H1 (cell line): Measurements from ENCODE around the gene COX7C. TPM values are rescaled to one million over a fixed set of nuclear protein-coding genes. Genes with fewer than 3 reads are reported as not detected.

ENCODE experiments used
- BACH1 ChIP-seq: IDR thresholded peaks from 2 replicates; pipeline ENCODE4 v1.6.1; 2012; ENCODE audit warnings: low read length, improper control_type of control experiment
- CREB1 ChIP-seq: IDR thresholded peaks from 2 replicates; pipeline ENCODE4 v1.6.1; 2012; ENCODE audit warnings: inconsistent platforms
- HDAC2 ChIP-seq, 2 experiments: fragments of 300-600 bp in 1 of 2; sonication (generic) in 1 of 2; IDR thresholded peaks; 2 replicates each; pipeline ENCODE4 v1.6.1; 2011 to 2012; ENCODE audit warnings: low read depth in 2 of 2, low read length in 2 of 2, mild to moderate bottlenecking in 2 of 2, moderate library complexity in 2 of 2, borderline replicate concordance in 1 of 2, inconsistent platforms in 1 of 2
- KDM4A ChIP-seq: IDR thresholded peaks from one replicate; pipeline ENCODE4 v1.7.1; 2012; ENCODE audit warnings: low read depth, mild to moderate bottlenecking, moderate library complexity, low read length, inconsistent platforms; ENCODE audit not compliant: severe bottlenecking
- PHF8 ChIP-seq: fragments of 200-600 bp; sonication (generic); conservative IDR thresholded peaks from 2 replicates; pipeline ENCODE4 v1.7.1; 2012; ENCODE audit warnings: low read depth, mild to moderate bottlenecking, inconsistent platforms, low read length, moderate library complexity
- TCF12 ChIP-seq: IDR thresholded peaks from 2 replicates; pipeline ENCODE4 v1.6.1; 2011; ENCODE audit warnings: low read depth, mild to moderate bottlenecking, low read length
- ZNF274 ChIP-seq: IDR thresholded peaks from 2 replicates; pipeline ENCODE4 v1.7.0; 2012; ENCODE audit warnings: low read length, borderline replicate concordance; ENCODE audit errors: extremely low read depth
- polyA plus RNA-seq, 7 experiments: library from polyadenylated mRNA; depleted of rRNA in 3 of 7; stranded (reverse) in 5 of 7; unstranded in 2 of 7; fragments of >200 nt in 5 of 7; fragments of 200-250 nt in 2 of 7; gene quantifications; 1 replicate in 5 of 7; 2 replicates in 1 of 7; 4 replicates in 1 of 7; pipeline versions ENCODE4 v1.2.1 to v1.2.3, GENCODE V29; 2011 to 2013; ENCODE audit warnings: missing spikeins in 2 of 7, mixed read lengths in 2 of 7
- total RNA-seq: library from RNA; stranded (reverse); fragmentation: NEBNext Ultra II Directional; extraction: Animal tissue kit (Norgen Biotek cat#: 25700); gene quantifications from 2 replicates; pipeline ENCODE4 v1.2.1, GENCODE V29; 2021
- TF ChIP-seq, protein P1 (sequence below): fragments of 300-600 bp; sonication (generic); IDR thresholded peaks from 2 replicates; pipeline ENCODE4 v1.7.1; 2012; ENCODE audit warnings: low read length, moderate library complexity, mild to moderate bottlenecking, inconsistent platforms; ENCODE audit not compliant: insufficient replicate concordance
- TF ChIP-seq, protein P2 (sequence below): IDR thresholded peaks from 2 replicates; pipeline ENCODE4 v1.6.1; 2012; ENCODE audit warnings: inconsistent platforms

COX7C gene
- total and polyA plus RNA-seq, 2 of the 8 experiments (the other 6 are each of a cell fraction or from before 2014, with no cell fraction given): 1,059 to 1,207 TPM

DNA sequence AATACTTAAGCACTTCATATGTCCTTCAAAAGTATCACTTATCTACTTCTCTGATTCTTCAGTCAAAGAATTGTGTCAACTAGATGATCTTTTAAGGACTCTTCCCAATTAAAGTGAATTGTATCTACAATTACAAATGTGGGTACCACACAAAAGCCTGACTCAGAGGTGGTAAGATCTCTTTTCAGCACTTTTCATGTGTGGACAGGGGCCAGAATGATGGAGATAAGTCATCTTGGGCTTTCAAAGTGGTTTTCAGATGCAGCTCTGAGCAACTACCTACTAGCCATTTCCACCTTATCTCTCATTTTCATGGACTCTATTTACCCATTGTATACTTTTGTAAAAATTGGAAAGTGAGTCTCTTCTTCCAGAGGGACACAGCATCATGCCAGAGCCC lies 8.4 kb downstream of the COX7C start (continued):
- TF ChIP-seq, protein P1, sequence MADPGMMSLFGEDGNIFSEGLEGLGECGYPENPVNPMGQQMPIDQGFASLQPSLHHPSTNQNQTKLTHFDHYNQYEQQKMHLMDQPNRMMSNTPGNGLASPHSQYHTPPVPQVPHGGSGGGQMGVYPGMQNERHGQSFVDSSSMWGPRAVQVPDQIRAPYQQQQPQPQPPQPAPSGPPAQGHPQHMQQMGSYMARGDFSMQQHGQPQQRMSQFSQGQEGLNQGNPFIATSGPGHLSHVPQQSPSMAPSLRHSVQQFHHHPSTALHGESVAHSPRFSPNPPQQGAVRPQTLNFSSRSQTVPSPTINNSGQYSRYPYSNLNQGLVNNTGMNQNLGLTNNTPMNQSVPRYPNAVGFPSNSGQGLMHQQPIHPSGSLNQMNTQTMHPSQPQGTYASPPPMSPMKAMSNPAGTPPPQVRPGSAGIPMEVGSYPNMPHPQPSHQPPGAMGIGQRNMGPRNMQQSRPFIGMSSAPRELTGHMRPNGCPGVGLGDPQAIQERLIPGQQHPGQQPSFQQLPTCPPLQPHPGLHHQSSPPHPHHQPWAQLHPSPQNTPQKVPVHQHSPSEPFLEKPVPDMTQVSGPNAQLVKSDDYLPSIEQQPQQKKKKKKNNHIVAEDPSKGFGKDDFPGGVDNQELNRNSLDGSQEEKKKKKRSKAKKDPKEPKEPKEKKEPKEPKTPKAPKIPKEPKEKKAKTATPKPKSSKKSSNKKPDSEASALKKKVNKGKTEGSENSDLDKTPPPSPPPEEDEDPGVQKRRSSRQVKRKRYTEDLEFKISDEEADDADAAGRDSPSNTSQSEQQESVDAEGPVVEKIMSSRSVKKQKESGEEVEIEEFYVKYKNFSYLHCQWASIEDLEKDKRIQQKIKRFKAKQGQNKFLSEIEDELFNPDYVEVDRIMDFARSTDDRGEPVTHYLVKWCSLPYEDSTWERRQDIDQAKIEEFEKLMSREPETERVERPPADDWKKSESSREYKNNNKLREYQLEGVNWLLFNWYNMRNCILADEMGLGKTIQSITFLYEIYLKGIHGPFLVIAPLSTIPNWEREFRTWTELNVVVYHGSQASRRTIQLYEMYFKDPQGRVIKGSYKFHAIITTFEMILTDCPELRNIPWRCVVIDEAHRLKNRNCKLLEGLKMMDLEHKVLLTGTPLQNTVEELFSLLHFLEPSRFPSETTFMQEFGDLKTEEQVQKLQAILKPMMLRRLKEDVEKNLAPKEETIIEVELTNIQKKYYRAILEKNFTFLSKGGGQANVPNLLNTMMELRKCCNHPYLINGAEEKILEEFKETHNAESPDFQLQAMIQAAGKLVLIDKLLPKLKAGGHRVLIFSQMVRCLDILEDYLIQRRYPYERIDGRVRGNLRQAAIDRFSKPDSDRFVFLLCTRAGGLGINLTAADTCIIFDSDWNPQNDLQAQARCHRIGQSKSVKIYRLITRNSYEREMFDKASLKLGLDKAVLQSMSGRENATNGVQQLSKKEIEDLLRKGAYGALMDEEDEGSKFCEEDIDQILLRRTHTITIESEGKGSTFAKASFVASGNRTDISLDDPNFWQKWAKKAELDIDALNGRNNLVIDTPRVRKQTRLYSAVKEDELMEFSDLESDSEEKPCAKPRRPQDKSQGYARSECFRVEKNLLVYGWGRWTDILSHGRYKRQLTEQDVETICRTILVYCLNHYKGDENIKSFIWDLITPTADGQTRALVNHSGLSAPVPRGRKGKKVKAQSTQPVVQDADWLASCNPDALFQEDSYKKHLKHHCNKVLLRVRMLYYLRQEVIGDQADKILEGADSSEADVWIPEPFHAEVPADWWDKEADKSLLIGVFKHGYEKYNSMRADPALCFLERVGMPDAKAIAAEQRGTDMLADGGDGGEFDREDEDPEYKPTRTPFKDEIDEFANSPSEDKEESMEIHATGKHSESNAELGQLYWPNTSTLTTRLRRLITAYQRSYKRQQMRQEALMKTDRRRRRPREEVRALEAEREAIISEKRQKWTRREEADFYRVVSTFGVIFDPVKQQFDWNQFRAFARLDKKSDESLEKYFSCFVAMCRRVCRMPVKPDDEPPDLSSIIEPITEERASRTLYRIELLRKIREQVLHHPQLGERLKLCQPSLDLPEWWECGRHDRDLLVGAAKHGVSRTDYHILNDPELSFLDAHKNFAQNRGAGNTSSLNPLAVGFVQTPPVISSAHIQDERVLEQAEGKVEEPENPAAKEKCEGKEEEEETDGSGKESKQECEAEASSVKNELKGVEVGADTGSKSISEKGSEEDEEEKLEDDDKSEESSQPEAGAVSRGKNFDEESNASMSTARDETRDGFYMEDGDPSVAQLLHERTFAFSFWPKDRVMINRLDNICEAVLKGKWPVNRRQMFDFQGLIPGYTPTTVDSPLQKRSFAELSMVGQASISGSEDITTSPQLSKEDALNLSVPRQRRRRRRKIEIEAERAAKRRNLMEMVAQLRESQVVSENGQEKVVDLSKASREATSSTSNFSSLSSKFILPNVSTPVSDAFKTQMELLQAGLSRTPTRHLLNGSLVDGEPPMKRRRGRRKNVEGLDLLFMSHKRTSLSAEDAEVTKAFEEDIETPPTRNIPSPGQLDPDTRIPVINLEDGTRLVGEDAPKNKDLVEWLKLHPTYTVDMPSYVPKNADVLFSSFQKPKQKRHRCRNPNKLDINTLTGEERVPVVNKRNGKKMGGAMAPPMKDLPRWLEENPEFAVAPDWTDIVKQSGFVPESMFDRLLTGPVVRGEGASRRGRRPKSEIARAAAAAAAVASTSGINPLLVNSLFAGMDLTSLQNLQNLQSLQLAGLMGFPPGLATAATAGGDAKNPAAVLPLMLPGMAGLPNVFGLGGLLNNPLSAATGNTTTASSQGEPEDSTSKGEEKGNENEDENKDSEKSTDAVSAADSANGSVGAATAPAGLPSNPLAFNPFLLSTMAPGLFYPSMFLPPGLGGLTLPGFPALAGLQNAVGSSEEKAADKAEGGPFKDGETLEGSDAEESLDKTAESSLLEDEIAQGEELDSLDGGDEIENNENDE: no peak
- no peak for TF ChIP-seq PHF8
- TF ChIP-seq, protein P2, sequence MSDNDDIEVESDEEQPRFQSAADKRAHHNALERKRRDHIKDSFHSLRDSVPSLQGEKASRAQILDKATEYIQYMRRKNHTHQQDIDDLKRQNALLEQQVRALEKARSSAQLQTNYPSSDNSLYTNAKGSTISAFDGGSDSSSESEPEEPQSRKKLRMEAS: no peak
- TF ChIP-seq HDAC2 (IDR thresholded peaks at IDR 0.05; ENCODE audit: borderline replicate concordance in 1 of 2, low read depth in 2 of 2, low read length in 2 of 2): no peak
- no peak for TF ChIP-seq KDM4A
- TF ChIP-seq CREB1: no peak
- no peak for TF ChIP-seq TCF12
- TF ChIP-seq ZNF274: no peak
- TF ChIP-seq BACH1: no peak
